GM18909 (cell line): ENCODE data around the gene DHH.

ENCODE experiments used
- ATAC-seq: cut with Tn5 transposase; IDR thresholded peaks from one replicate; pipeline ENCODE4 v1.9.1; 2021; ENCODE audit warnings: mild to moderate bottlenecking; ENCODE audit not compliant: unreplicated experiment, poor library complexity

DHH gene

GRCh38 chr12:49051777-49052438 is 42.7 kb downstream of the DHH start:
- no peak for ATAC-seq

- no peak for ATAC-seq
Observed at GRCh38 chr12:49051373-49051764, 43.2 kb downstream of the DHH start.

GRCh38 chr12:49050507-49051372 is 43.9 kb downstream of the DHH start:
- no peak for ATAC-seq

DNA sequence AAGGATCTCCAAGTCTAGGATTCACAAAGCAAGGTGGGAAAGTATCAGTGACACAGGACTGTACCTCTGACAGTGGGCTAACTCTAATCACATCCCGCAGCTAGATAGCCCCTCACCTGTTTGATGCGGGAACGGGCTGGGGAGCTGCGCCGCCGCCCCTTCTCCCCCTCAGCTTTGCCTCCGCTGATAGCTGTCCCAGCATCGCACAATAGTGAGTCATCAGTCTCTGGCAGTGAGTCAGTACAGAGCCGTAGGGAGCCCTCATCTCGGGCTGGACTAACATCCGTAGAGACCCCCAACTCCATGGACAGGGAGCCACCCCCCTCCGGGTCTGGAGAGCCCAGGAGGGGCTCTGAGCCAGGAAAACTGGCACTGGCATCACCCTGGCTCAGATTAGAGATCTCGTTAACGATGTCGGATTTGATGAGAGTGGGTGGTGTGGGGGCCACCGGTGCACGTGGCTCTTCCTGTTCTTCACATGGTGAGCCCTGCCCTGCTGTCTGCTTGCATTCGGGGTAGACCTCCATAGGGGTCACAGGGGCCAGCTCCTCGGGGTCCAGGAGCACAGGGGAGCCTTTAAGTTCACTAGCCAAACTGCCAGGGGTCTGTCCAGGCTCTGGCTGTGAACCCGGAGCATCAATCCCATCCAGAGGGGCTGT is 44.9 kb downstream of the DHH start:
- no peak for ATAC-seq

DNA sequence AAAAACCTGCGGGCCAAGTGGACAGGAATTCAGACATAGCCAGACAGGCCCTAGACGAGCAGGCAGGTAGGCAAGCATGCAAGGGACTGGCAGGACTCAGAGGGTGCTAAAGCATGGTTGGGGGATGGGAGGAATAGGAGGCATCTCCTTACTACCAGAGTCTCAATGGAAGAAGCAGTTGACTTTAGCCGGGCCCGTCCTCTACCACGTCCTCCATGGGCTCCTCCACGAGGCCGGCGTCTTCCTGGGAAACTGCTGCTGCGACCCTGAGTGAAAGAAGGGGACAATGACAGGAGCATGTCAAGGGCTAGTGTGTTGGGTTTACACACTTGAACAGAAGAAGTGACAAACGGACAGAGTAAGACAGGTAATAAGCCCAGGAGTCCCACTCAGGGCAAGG is 45.6 kb downstream of the DHH start:
- no peak for ATAC-seq

DNA sequence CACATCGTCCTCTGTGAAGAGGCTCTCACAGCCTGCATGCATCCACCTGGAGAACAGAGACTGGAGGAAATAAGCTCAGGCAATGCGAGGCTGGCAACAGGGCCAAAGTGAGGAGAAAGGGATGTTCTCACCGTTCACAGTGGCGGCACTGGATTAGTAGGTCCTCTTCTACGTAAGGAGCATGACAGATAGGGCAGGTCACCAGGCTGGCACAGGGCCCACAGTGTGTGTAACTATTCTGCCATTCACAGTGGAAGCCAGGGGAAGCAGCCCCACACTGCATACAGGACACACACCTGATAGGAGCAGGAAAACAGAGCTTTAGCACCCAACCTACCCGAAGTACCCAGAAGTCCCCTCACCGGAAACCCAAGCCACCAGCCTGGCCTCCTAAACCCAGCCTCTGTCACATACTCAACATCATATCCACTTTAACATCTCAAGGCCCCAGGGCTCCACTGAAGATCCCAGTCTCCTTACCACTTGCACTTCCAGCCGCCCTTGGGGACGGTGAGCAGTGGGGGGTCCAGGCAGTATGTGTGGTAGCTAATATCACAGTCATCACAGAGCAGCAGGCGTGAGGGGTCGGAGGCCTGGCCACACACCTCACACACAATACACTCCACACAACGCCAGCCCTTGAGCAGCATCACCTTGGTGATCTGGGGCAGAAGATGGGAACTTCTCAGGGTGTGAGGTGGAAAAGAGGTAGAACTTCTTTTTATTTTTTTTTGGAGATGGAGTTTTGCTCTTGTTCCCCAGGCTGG is 48.3 kb downstream of the DHH start:
- ATAC-seq: no peak

GRCh38 chr12:49044660-49045059 is 49.9 kb downstream of the DHH start:
- no peak for ATAC-seq

- no peak for ATAC-seq
Observed at GRCh38 chr12:49043856-49044258, 50.7 kb downstream of the DHH start.

GRCh38 chr12:49043241-49043640 is 51.4 kb downstream of the DHH start:
- no peak for ATAC-seq

DNA sequence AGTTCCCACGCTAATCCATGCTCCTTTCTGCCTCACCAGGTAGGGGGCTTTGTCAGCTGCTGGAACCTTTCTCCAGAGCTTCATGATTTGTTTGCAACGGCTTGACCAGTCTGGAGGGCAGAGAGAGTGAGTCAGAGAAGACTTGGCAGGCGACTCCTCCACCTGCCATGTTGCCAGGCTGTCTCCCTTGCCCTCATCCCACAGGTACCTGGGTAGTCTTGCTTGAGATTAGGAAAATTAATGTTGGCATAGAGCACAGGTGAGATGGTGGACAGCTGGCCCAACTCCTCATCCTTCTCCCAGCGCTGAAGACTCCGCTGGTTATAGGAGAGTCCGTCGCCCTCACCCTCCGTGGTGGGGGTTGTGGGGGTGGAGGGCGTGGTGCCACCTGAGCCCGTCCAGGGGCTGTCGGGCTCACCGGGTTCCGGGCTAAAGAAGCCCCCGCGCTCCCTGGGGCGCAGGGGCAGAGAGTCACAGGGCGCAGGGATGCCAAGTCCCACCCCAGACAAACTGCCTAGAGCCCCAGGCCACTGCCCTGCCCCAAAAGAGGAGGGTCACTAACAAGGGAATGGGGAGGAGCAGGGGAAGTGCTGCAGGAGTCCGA is 52.6 kb downstream of the DHH start:
- no peak for ATAC-seq

DNA sequence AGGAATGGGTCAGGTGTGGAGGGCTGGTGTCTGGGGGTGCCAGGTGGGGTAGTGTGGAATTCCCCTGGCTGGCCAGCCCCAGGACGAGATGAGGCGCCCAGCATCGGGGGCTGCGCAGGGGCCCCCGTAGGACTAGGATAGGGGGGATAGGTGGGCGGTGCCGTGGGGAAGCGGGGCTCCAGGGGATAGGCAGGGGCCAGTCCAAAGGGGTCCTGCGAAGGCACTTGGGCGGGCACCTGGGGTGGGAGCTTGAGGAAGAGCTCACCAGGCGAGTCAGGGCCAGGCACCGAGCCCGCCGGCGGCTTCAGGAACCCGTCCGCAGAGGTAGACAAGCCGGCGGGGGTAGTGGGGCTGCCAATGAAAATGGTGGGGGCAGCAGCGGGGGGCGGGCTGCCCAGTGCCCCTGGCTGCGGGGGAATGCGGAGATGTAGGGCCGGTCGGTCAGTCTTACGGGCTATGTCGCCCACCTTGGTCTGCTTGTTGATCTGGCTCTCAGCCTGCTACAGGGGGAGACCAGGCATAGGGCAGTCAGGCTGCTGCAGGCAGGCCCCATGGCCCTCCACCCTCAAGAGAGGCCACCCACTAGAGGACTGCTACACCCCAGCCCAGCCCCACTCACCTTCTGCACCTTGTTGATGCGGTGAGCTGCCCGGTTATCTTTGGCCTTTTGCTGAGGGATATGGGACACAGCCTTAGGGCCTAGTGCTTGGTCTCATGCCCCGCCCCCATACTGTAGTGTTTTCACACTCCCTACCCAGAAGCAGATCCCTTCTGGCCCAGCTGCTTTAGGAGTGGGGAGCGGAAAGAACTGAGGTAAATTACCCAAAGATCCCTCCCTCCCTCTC is 53.3 kb downstream of the DHH start:
- ATAC-seq: no peak

GRCh38 chr12:49040364-49040855 is 54.2 kb downstream of the DHH start:
- ATAC-seq: no peak

- no peak for ATAC-seq
Observed at GRCh38 chr12:49039421-49040363, 54.9 kb downstream of the DHH start.

- ATAC-seq: no peak
Observed at GRCh38 chr12:49038291-49038955, 56.2 kb downstream of the DHH start.

- ATAC-seq: no peak
Observed at GRCh38 chr12:49037947-49038237, 56.7 kb downstream of the DHH start.

- no peak for ATAC-seq
Observed at GRCh38 chr12:49037111-49037946, 57.3 kb downstream of the DHH start.
